Right forelimb (tissue), 1 donor: ENCODE data around the gene AUTS2.

Experiments used
- DNase-seq: peaks from one replicate; pipeline ENCODE4 v3.0.0-alpha.2; 2018

The AUTS2 gene

GRCh38 chr7:69799990-69800389 lies 201.7 kb downstream of the AUTS2 start:
- DNase-seq = no peak

- no peak for DNase-seq
Measured at GRCh38 chr7:69800495-69800894, 202.2 kb downstream of the AUTS2 start.

GRCh38 chr7:69801729-69802682 lies 203.7 kb downstream of the AUTS2 start:
- DNase-seq = no peak

GRCh38 chr7:69803699-69804516 lies 205.6 kb downstream of the AUTS2 start:
- no peak for DNase-seq

GRCh38 chr7:69804962-69805361 lies 206.7 kb downstream of the AUTS2 start:
- DNase-seq = no peak

GRCh38 chr7:69808391-69808790 lies 210.1 kb downstream of the AUTS2 start:
- DNase-seq = no peak

- no peak for DNase-seq
Measured at GRCh38 chr7:69811476-69812308, 213.4 kb downstream of the AUTS2 start.

GRCh38 chr7:69812756-69813155 lies 214.5 kb downstream of the AUTS2 start:
- no peak for DNase-seq

- DNase-seq = no peak
Measured at GRCh38 chr7:69813637-69814240, 215.5 kb downstream of the AUTS2 start.

- DNase-seq = peak; percentile 58
Measured at GRCh38 chr7:69814421-69814962, 216.2 kb downstream of the AUTS2 start.

GRCh38 chr7:69816501-69816900 lies 218.2 kb downstream of the AUTS2 start:
- DNase-seq = no peak

- no peak for DNase-seq
Measured at GRCh38 chr7:69817121-69817520, 218.8 kb downstream of the AUTS2 start.

- no peak for DNase-seq
Measured at GRCh38 chr7:69817841-69818635, 219.8 kb downstream of the AUTS2 start.

GRCh38 chr7:69818636-69819332 lies 220.5 kb downstream of the AUTS2 start:
- no peak for DNase-seq

GRCh38 chr7:69819333-69819705 lies 221.0 kb downstream of the AUTS2 start:
- DNase-seq = no peak

GRCh38 chr7:69820479-69821192 lies 222.4 kb downstream of the AUTS2 start:
- DNase-seq = no peak

- DNase-seq = no peak
Measured at GRCh38 chr7:69822386-69822785, 224.1 kb downstream of the AUTS2 start.

GRCh38 chr7:69823151-69823744 lies 225.0 kb downstream of the AUTS2 start:
- DNase-seq = no peak
